Common myeloid progenitor, CD34-positive (primary cell): ENCODE data around the gene FHL2.

Experiments
- CTCF ChIA-PET: fragments of 350-600 bp; sonication (Branson Sonifier 250); formaldehyde crosslinking; loops from one replicate; lab custom pipeline; 2021; ENCODE audit warnings: antibody characterized with exemption; lab: Charles Lee
- POLR2A ChIA-PET: fragments of 350-600 bp; sonication (Branson Sonifier 250); formaldehyde crosslinking; loops from one replicate; lab custom pipeline; 2021; ENCODE audit warnings: antibody characterized with exemption; lab: Charles Lee
- DNase-seq, 3 donors: peaks; one replicate each; pipeline versions ENCODE4 v3.0.0 to v3.0.0-alpha.2; 2013
- H3K27ac ChIP-seq, 2 experiments: 1 replicate in 1 of 2; 2 replicates in 1 of 2; pipeline ENCODE4 v1.7.0; 2013; ENCODE audit warnings: inconsistent platforms in 2 of 2, low read length in 2 of 2, mild to moderate bottlenecking in 2 of 2, low read depth in 1 of 2, moderate library complexity in 1 of 2; ENCODE audit not compliant: severe bottlenecking in 2 of 2, insufficient read depth in 1 of 2, poor library complexity in 1 of 2
- H3K27me3 ChIP-seq, 5 experiments: replicated peaks in 2 of 5; 1 replicate in 3 of 5; 2 replicates in 2 of 5; pipeline versions ENCODE4 v1.6.1 to v1.7.0; 2013; ENCODE audit warnings: low read length in 4 of 5, mild to moderate bottlenecking in 2 of 5, moderate library complexity in 2 of 5, inconsistent platforms in 1 of 5; ENCODE audit not compliant: insufficient read depth in 5 of 5, control insufficient read depth in 4 of 5
- H3K36me3 ChIP-seq, 4 experiments: 1 replicate in 2 of 4; 2 replicates in 2 of 4; pipeline versions ENCODE4 v1.6.1 to v1.7.0; 2013; ENCODE audit warnings: low read length in 3 of 4, control low read depth in 1 of 4, mild to moderate bottlenecking in 1 of 4; ENCODE audit not compliant: control insufficient read depth in 4 of 4, insufficient read depth in 4 of 4
- H3K4me1 ChIP-seq, 4 experiments: 1 replicate in 3 of 4; 2 replicates in 1 of 4; pipeline versions ENCODE4 v1.6.1 to v1.7.1; 2013; ENCODE audit warnings: low read length in 3 of 4, mild to moderate bottlenecking in 3 of 4, control low read depth in 1 of 4, inconsistent platforms in 1 of 4, moderate library complexity in 1 of 4; ENCODE audit not compliant: control insufficient read depth in 4 of 4, insufficient read depth in 4 of 4; ENCODE audit errors: control extremely low read depth in 1 of 4
- H3K4me3 ChIP-seq, 7 experiments: 1 replicate in 4 of 7; 2 replicates in 3 of 7; pipeline versions ENCODE4 v1.5.1 to v1.7.0; 2013; ENCODE audit warnings: mild to moderate bottlenecking in 7 of 7, low read length in 6 of 7, moderate library complexity in 6 of 7, inconsistent platforms in 2 of 7, low read depth in 2 of 7, control low read depth in 1 of 7; ENCODE audit not compliant: insufficient read depth in 4 of 7, control insufficient read depth in 1 of 7; ENCODE audit errors: extremely low read depth in 1 of 7
- H3K9me3 ChIP-seq, 5 experiments: 1 replicate in 4 of 5; 2 replicates in 1 of 5; pipeline versions ENCODE4 v1.6.1 to v1.7.1; 2013; ENCODE audit warnings: low read length in 4 of 5, mild to moderate bottlenecking in 2 of 5, inconsistent platforms in 1 of 5, low read depth in 1 of 5, moderate library complexity in 1 of 5; ENCODE audit not compliant: control insufficient read depth in 4 of 5, insufficient read depth in 2 of 5; ENCODE audit errors: control extremely low read depth in 1 of 5
- WGBS: methylation state at CpG from one replicate; pipeline ENCODE4 v1.1.5; 2013; ENCODE audit not compliant: insufficient coverage; 5-methylcytosine and 5-hydroxymethylcytosine counted together

FHL2 gene

DNA sequence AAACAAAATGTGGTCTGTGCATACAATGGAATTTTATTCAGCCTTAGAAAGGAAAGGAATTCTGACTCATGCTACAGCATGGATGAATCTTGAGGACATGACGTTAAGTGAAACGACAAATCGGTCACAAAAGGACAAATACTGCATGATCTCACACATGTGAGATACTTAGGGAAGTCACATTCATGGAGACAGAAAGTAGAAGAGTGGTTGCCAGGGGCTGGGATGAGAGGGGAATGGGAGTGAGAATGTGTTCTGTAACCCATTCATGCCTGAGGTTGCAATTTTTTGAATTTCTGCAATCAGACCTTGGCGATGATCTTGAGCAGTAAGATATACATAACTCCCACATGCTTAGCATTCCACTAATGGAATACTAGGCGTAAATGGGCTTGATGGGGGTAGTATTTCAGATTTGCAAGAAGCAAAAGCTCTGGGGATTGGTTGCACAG lies 22.0 kb downstream of the FHL2 start:
- CTCF ChIA-PET: interaction anchor here (1.5 kb wide), 1 partner anchor 14 kb away, joined by 4 read pairs; no protein-coding TSS in a partner anchor
- DNase-seq: no peak
- no peaks in the 10 kb centered on the region for H3K27me3 ChIP-seq
- POLR2A ChIA-PET: no interaction called here
- H3K4me3 ChIP-seq: no peak overlapping the region
- peaks cover 5 to 39% (median 16%) of the 10 kb centered on the region in 4 experiments for H3K4me1 ChIP-seq
- H3K36me3 ChIP-seq: peaks cover 0 to 24% (median 6%) of the 10 kb centered on the region in 4 experiments
- H3K27ac ChIP-seq: no peak overlapping the region
- no peaks in the 10 kb centered on the region for H3K9me3 ChIP-seq
- 95% methylated on average over 3 of the region's 5 CpGs for whole genome bisulfite sequencing

DNA sequence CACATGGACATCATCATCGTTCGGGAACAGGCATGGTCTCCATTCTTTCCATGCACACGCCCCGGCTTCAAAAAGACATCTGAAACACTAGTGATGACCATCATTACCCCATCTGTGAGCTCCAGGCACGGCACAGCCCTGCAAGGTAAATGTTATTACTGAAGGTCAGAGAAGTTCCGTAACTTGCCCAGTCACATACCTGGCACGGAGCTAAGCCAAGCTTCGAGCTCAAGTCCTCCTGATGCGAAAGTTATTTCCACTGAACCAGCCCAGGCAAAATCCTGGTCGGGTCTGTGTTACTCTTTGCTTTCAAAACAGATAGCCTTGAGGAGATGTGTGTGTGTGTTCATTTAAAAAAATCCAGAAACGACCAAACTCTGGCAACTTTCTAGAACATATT lies 22.8 kb downstream of the FHL2 start:
- ChIA-PET CTCF (interaction anchor here (1.0 to 1.7 kb wide), 5 partner anchors 9 to 147 kb away, joined by 3 to 5 read pairs (median 4); no protein-coding TSS in a partner anchor), POLR2A (no interaction called here)
- Histone ChIP-seq H3K4me3 (no peak overlapping the region), H3K27ac (no peak overlapping the region), H3K9me3 (no peaks in the 10 kb centered on the region), H3K4me1 (peaks cover 5 to 31% (median 14%) of the 10 kb centered on the region in 4 experiments), H3K36me3 (peaks cover 0 to 26% (median 8%) of the 10 kb centered on the region in 4 experiments), H3K27me3 (no peaks in the 10 kb centered on the region)
- DNase-seq: no peak
- WGBS: 95% methylated on average over 10 of the region's 11 CpGs

DNA sequence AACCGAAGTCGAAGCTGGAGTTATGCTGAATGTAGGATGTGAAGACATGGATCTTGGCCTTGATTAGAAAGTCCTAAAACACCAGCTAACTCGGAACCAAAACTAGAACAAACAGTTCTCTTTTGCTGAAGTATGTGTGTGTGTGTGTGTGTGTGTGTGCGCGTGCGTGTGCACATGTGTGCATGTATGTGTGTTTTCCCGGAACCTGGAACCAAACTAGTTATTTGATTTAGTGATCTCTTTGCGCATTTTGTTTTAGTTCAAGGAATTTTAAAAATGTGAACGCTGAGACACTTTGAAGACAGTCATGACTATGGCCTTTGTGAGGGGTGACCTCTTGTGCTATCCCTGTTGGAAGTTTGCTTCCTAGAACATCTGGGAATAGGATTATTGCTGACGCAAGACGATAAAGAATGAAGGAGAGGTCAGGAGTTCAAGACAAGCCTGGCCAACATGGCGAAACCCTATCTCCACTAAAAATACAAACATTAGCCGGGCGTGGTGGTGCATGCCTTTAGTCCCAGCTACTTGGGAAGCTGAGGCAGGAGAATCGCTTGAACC lies 23.8 kb downstream of the FHL2 start:
- no peaks in the 10 kb centered on the region for H3K9me3 ChIP-seq
- ChIA-PET POLR2A (no interaction called here), CTCF (interaction anchor here (1.3 to 1.7 kb wide), 4 partner anchors 9 to 148 kb away, joined by 3 to 5 read pairs (median 4); no protein-coding TSS in a partner anchor)
- H3K27me3 ChIP-seq: no peaks in the 10 kb centered on the region
- H3K36me3 ChIP-seq: peaks cover 0 to 26% (median 8%) of the 10 kb centered on the region in 4 experiments
- DNase-seq: no peak
- H3K27ac ChIP-seq: no peak overlapping the region
- H3K4me3 ChIP-seq: no peak overlapping the region
- WGBS: 88% methylated on average over 12 of the region's 15 CpGs
- H3K4me1 ChIP-seq: peaks cover 2 to 23% (median 7%) of the 10 kb centered on the region in 4 experiments

DNA sequence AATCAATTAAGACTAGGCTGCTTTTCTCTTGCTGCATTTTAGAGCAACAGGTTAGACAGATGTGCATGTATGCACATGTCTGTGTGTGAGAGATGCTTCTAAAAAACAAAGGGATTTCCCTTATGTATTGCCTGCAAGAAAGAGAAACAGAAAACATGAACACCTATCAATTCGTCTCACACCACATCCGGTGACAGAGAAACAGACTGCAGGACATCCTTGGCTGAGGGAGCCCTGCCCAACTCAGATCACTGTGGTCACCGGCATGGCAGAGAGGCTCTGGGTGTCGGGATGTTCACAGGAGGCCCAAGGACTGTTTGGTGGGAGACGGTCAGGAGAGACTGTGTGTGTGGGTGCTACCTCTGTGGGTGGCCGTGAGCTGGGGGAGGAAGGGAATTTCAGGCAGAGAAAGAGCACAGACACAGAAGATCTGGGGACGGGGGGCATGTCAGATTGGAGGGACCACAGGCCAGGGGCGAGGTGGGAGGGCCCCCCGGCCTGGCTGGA lies 24.9 kb downstream of the FHL2 start:
- no peak for DNase-seq
- POLR2A ChIA-PET: no interaction called here
- CTCF ChIA-PET: interaction anchor here (3.8 kb wide), 1 partner anchor 147 kb away, joined by 53 read pairs; no protein-coding TSS in a partner anchor
- Histone ChIP-seq H3K9me3 (no peaks in the 10 kb centered on the region), H3K4me3 (no peak overlapping the region), H3K4me1 (peaks cover 0 to 18% (median 0%) of the 10 kb centered on the region in 4 experiments), H3K27me3 (no peaks in the 10 kb centered on the region), H3K27ac (no peak overlapping the region), H3K36me3 (peaks cover 0 to 26% (median 8%) of the 10 kb centered on the region in 4 experiments)
- WGBS: 98% methylated on average over 5 of the region's 9 CpGs

DNA sequence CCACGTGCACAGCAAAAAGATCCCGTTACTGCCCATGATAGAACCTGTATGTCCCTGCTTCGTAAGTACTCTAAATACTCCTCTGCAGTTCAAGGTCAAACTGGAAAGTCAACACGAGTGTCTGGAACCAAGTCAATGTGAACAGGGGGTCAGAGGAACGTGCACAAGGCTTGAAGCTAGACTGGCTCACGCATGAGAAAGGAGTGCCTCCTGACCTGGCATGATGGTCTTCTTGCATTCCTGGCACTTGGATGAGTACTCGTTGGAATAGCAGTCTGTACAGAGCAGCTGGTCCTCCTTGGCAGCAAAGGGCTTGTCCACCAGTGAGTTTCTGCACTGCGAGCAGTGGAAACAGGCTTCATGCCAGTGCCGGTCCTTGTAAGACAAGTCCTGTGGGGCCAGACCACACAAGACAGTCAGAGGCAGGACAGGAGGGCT lies 25.5 kb downstream of the FHL2 start:
- Histone ChIP-seq H3K27ac (no peak overlapping the region), H3K36me3 (peaks cover 0 to 26% (median 8%) of the 10 kb centered on the region in 4 experiments), H3K4me1 (peaks cover 0 to 12% (median 0%) of the 10 kb centered on the region in 4 experiments), H3K27me3 (no peaks in the 10 kb centered on the region), H3K4me3 (no peak overlapping the region), H3K9me3 (no peaks in the 10 kb centered on the region)
- WGBS: 91% methylated on average over 9 of the region's 9 CpGs
- POLR2A ChIA-PET: no interaction called here
- CTCF ChIA-PET: interaction anchor here (1.8 to 3.8 kb wide), 3 partner anchors 40 to 147 kb away, joined by 5 to 53 read pairs (median 6); no protein-coding TSS in a partner anchor
- no peak for DNase-seq

DNA sequence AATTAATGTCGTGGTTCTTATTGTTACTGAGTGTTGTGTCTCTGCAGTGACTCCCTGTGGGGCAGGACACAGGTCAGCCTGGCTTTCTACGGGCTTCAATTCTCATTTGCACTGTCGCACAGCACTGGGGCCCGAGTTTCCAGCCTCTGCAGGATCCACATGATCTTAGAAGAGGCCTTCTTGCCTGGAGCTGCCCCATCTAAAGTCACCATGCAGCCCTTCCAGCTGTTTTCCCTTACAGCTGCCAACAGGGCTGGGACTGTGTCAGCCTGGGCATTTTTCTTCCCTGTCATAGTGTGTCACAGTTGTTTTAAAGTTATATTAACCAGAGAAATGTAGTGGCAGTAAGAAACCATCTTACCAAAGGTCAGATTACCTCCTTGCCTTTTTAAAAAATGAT lies 27.0 kb downstream of the FHL2 start:
- H3K36me3 ChIP-seq: peaks cover 0 to 30% (median 9%) of the 10 kb centered on the region in 4 experiments
- H3K9me3 ChIP-seq: no peaks in the 10 kb centered on the region
- no peaks in the 10 kb centered on the region for H3K27me3 ChIP-seq
- peaks cover 0 to 6% (median 0%) of the 10 kb centered on the region in 4 experiments for H3K4me1 ChIP-seq
- DNase-seq: no peak
- H3K4me3 ChIP-seq: no peak overlapping the region
- no peak overlapping the region for H3K27ac ChIP-seq
- ChIA-PET CTCF (interaction anchor here (0.9 to 3.8 kb wide), 8 partner anchors 10 to 338 kb away, joined by 3 to 53 read pairs (median 6); no protein-coding TSS in a partner anchor), POLR2A (no interaction called here)
- WGBS: 91% methylated on average over 4 of the region's 4 CpGs

DNA sequence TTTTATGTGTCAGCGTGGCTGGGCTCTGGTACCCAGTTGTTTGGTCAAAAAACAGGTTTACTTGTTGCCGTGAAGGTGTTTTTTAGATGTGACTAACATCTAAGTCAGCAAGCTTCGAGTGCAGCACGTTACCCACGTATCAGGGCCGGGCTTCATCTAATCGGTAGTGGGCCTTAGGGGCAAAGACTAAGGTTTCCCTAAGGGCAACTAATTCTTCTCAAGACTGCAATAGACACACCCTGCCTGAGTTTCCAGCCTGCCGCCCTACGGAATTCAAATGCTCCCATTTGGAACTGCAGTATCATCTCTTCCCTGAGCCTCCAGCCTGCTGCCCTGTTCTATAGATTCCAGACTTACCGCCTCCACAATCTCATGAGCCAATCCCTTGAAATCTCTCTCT lies 27.7 kb downstream of the FHL2 start:
- Histone ChIP-seq H3K4me3 (no peak overlapping the region), H3K27ac (no peak overlapping the region), H3K36me3 (peaks cover 0 to 31% (median 10%) of the 10 kb centered on the region in 4 experiments), H3K27me3 (no peaks in the 10 kb centered on the region), H3K4me1 (peaks cover 0 to 6% (median 0%) of the 10 kb centered on the region in 4 experiments), H3K9me3 (no peaks in the 10 kb centered on the region)
- no peak for DNase-seq
- CTCF ChIA-PET: interaction anchor here (0.9 to 3.8 kb wide), 6 partner anchors 24 to 339 kb away, joined by 3 to 53 read pairs (median 6); no protein-coding TSS in a partner anchor
- 96% methylated on average over 8 of the region's 10 CpGs for WGBS
- POLR2A ChIA-PET: no interaction called here
